Liver (tissue), 9 donors: Measurements from ENCODE around the gene PPP2CA. TPM values are rescaled to one million over a fixed set of nuclear protein-coding genes. Genes with fewer than 3 reads are reported as not detected.
A peak's percentile ranks its signal among the peaks of the same experiment; 100 is the strongest.
"Not testable (repeated sequence)": the region's sequence is repeated elsewhere in the genome, so short reads cannot be mapped to it uniquely, and the experiment has no call there.

Source experiments
- DNase-seq: peaks from one replicate; pipeline ENCODE4 v3.0.0-alpha.2; 2017; ENCODE audit warnings: low spot score
- H3K27ac ChIP-seq, 2 donors: one replicate each; pipeline ENCODE4 v1.7.0; 2013; ENCODE audit warnings: inconsistent platforms in 2 of 2, low read length in 2 of 2, control low read depth in 1 of 2, low read depth in 1 of 2, mild to moderate bottlenecking in 1 of 2
- H3K27me3 ChIP-seq, 4 donors: one replicate each; pipeline versions ENCODE4 v1.6.1 to v1.7.0; 2013; ENCODE audit warnings: low read length in 3 of 4, inconsistent platforms in 1 of 4, mild to moderate bottlenecking in 1 of 4, moderate library complexity in 1 of 4; ENCODE audit not compliant: control insufficient read depth in 4 of 4, insufficient read depth in 4 of 4
- H3K36me3 ChIP-seq, 4 donors: one replicate each; pipeline versions ENCODE4 v1.6.1 to v1.7.0; 2013; ENCODE audit warnings: low read length in 3 of 4, mild to moderate bottlenecking in 3 of 4, low read depth in 1 of 4, moderate library complexity in 1 of 4; ENCODE audit not compliant: control insufficient read depth in 4 of 4, insufficient read depth in 3 of 4
- H3K4me1 ChIP-seq, 4 donors: one replicate each; pipeline versions ENCODE4 v1.6.1 to v1.7.0; 2013; ENCODE audit warnings: low read length in 3 of 4, mild to moderate bottlenecking in 3 of 4, moderate library complexity in 1 of 4; ENCODE audit not compliant: control insufficient read depth in 4 of 4, insufficient read depth in 4 of 4
- H3K4me3 ChIP-seq, 3 donors: one replicate each; pipeline versions ENCODE4 v1.6.1 to v1.7.0; 2013; ENCODE audit warnings: low read length in 3 of 3, control low read depth in 1 of 3, low read depth in 1 of 3, mild to moderate bottlenecking in 1 of 3
- H3K9ac ChIP-seq, 2 donors: one replicate each; pipeline ENCODE4 v1.7.0; 2013; ENCODE audit warnings: low read length in 2 of 2, mild to moderate bottlenecking in 2 of 2, moderate library complexity in 2 of 2, control low read depth in 1 of 2, low read depth in 1 of 2
- H3K9me3 ChIP-seq, 4 donors: one replicate each; pipeline versions ENCODE4 v1.6.1 to v1.7.0; 2013; ENCODE audit warnings: low read length in 3 of 4; ENCODE audit not compliant: control insufficient read depth in 4 of 4
- ATF3 ChIP-seq: IDR thresholded peaks from 2 replicates; pipeline ENCODE4 v1.6.1; 2016; ENCODE audit warnings: antibody characterized with exemption
- HNF4G ChIP-seq: IDR thresholded peaks from 2 replicates; pipeline ENCODE4 v1.6.1; 2016; ENCODE audit warnings: antibody characterized with exemption
- NR2F2 ChIP-seq: IDR thresholded peaks from 2 replicates; pipeline ENCODE4 v1.6.1; 2016; ENCODE audit warnings: antibody characterized with exemption
- REST ChIP-seq: IDR thresholded peaks from 2 replicates; pipeline ENCODE4 v1.6.1; 2016; ENCODE audit warnings: antibody characterized with exemption, mild to moderate bottlenecking
- TAF1 ChIP-seq: conservative IDR thresholded peaks from 2 replicates; pipeline ENCODE4 v1.6.1; 2016; ENCODE audit warnings: antibody characterized with exemption, mild to moderate bottlenecking
- YY1 ChIP-seq: IDR thresholded peaks from 2 replicates; pipeline ENCODE4 v1.6.1; 2016; ENCODE audit warnings: antibody characterized with exemption, mild to moderate bottlenecking
- WGBS: extraction: QIAGEN DNeasy Blood & Tissue Kit; methylation state at CpG from one replicate; pipeline ENCODE4 v1.1.7; 2013; 5-methylcytosine and 5-hydroxymethylcytosine counted together
- polyA plus RNA-seq, 2 donors: library from polyadenylated mRNA; stranded (reverse) in 1 of 2; unstranded in 1 of 2; fragments of 200-250 nt in 1 of 2; fragments of >200 nt in 1 of 2; fragmentation: Nextera tagmentation in 1 of 2; extraction: Ambion mirVana in 1 of 2; gene quantifications; one replicate each; pipeline versions ENCODE4 v1.2.1 to v1.2.3, GENCODE V29; 2013 to 2015
- total RNA-seq, 2 donors: library from RNA; depleted of rRNA; stranded (reverse); fragments of >200 nt; gene quantifications; one replicate each; pipeline ENCODE4 v1.2.3, GENCODE V29; 2014
- donor health status: healthy.
- donor health status: healthy.
- donor health status: healthy.
- donor health status: healthy.
- donor health status: healthy.

PPP2CA gene
- total and polyA plus RNA-seq, 4 donors = 43.3 to 71.6 (median 55.1) TPM

- Histone ChIP-seq H3K36me3 (no peaks in the 10 kb centered on the region), H3K27ac (peak overlapping the region; percentile 98 to 99), H3K4me1 (peaks cover 2 to 41% (median 29%) of the 10 kb centered on the region in 4 donors), H3K9ac (peak overlapping the region; percentile 95 to 98), H3K27me3 (no peaks in the 10 kb centered on the region), H3K9me3 (no peaks in the 10 kb centered on the region), H3K4me3 (peak overlapping the region; percentile 76 to 98 (median 96))
- peak; percentile 72 for DNase-seq
- TF ChIP-seq HNF4G (no peak), YY1 (peak; percentile 88), TAF1 (peak; percentile 13)
- WGBS = under 1% methylated on average over 49 of the region's 49 CpGs
Measured at GRCh38 chr5:134224888-134225779, 739 bp downstream of the PPP2CA start.

GRCh38 chr5:134223406-134224248 is 2.2 kb downstream of the PPP2CA start:
- TF ChIP-seq REST = no peak
- TF ChIP-seq NR2F2 = no peak
- no peak for TF ChIP-seq HNF4G
- TF ChIP-seq ATF3 = no peak
- Histone ChIP-seq H3K36me3 (no peaks in the 10 kb centered on the region), H3K27ac (peak overlapping the region in 1 of 2 donors; percentile 98), H3K4me3 (peak overlapping the region in 2 of 3 donors; percentile 96 to 98), H3K9ac (peak overlapping the region; percentile 95 to 98), H3K4me1 (peaks cover 7 to 50% (median 40%) of the 10 kb centered on the region in 4 donors), H3K9me3 (no peaks in the 10 kb centered on the region), H3K27me3 (no peaks in the 10 kb centered on the region)
- DNase-seq = no peak
- 49% methylated on average over 9 of the region's 9 CpGs for WGBS

- H3K27ac ChIP-seq, H3K36me3 ChIP-seq, H3K9me3 ChIP-seq, H3K27me3 ChIP-seq, H3K9ac ChIP-seq, DNase-seq, H3K4me3 ChIP-seq: not testable (repeated sequence)
- 94% methylated on average over 5 of the region's 5 CpGs for WGBS
- peaks cover 5 to 42% (median 36%) of the 10 kb centered on the region in 4 donors for H3K4me1 ChIP-seq
Measured at GRCh38 chr5:134221690-134222089, 4.2 kb downstream of the PPP2CA start.
